Anterior cingulate cortex (tissue), 58 donors: ENCODE results near the gene ZNF146.
"Not testable (repeated sequence)": the region's sequence is repeated elsewhere in the genome, so short reads cannot be mapped to it uniquely, and the experiment has no call there.

Experiments used
- DNase-seq, 58 donors: peaks; one replicate each; lab custom pipeline; 2025; lab: John Stamatoyannopoulos, UW

Gene ZNF146

DNA sequence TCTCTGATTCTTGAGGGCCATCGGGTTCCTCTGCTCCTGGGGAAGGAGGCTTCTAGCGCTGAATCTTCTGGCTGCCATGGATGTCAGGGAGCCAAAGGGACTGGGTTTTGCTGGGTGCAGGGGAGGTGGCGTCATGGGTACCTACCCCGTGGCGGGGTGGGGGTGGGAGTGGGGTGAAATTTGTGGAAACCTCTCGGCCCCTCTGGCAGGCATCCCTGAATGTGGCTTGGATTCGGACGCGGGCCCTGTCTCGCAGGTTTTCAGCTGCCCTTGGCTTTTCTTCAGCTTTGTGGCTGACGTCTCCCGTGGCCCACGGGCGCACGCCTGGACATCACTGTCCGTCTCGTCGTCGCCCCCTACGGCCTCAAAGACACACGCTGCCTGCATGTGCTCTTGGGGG, 53.2 kb downstream of the ZNF146 start:
- not testable (repeated sequence) for DNase-seq

DNA sequence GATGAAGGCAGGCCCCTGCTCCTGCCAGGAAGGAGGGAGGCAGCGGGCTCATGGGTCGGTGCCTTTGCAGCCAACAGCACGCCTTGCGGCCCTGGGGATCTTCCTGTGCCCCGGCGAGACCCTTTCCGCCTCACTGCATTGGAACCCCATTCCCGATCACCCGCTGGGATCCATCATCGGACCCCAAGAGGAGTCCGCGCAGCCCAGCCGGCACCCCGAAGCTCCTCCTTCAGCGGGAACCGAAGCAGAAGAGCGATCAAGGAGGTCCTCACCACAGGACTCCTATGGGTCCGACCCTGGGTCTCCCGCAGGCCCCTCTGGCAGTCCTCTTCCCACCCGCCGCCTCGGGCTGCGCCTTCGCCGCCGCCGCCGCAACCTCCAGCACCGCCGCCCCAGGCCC, 53.7 kb downstream of the ZNF146 start:
- not testable (repeated sequence) for DNase-seq

DNA sequence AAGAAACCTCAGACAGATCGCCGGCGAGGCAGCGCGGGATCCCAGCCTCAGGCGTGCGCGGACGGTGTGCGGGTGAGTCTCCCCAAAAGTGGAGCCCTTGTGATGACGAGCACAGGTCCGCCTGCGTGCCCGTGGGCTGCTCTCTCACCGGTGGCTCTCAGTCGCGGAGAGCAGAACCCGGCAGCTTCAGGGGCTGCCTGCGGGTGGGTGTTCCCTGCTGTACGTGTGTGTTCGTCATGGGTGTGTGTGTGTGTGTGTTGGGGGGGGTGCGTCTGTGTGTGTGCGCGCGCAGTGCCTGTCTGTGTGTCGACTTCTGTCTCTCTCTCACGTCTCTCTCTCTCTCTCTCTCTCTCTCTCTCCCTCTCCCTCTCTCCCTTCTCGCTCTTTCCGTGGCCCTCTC, 54.4 kb downstream of the ZNF146 start:
- DNase-seq = not testable (repeated sequence)
